ENCODE measurements around the gene PARP1.

Gene PARP1

DNA sequence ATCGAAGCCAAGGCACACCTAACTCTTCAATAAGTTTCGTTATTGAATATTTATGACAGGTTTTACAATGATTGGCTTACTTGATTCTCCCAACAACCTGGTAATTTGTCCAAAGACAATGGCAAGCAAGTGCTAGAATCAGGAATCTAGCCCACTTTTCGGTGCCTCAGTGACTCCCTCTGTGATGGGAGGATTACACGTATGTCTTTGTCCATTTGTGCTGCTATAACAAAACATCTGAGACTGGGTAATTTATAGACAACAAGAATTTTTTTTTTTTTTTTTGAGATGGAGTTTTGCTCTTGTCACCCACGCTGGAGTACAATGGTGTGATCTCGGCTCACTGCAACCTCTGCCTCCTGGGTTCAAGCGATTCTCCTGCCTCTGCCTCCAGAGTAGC is 96.5 kb downstream of the PARP1 start:
- no peak for DNase-seq (ENCODE audit: low read depth in 3 of 3, low spot score in 1 of 3)

Data from stimulated activated CD4-positive, alpha-beta T cell treated with anti-CD3 and anti-CD28 coated beads, TNF-alpha, amount 100 ng/mL, for 1 hour (primary cell).